IMR-90 (cell line): ENCODE results near the gene DNAH17. TPM values are rescaled to one million over a fixed set of nuclear protein-coding genes. Genes with fewer than 3 reads are reported as not detected.

Experiments used
- ATAC-seq: fragments of 200-7000 bp; cut with Tn5 transposase; 2 replicates; pipeline ENCODE4 v1.9.1; 2020; ENCODE audit warnings: low read depth, mild to moderate bottlenecking, moderate library complexity
- BruUV-seq: library from RNA; stranded (reverse); fragments of 400-500 nt; replicated peaks from 2 replicates; lab custom pipeline; 2021; lab: Mats Ljungman, UMichigan
- CTCF ChIA-PET: fragments of 300-600 bp; formaldehyde crosslinking; extraction: SDS; loops from one replicate; lab custom pipeline; 2021; ENCODE audit warnings: antibody characterized with exemption; lab: Yijun Ruan, JAX
- POLR2A ChIA-PET: fragments of 300-600 bp; sonication (Branson Sonifier 250); formaldehyde crosslinking; loops from one replicate; lab custom pipeline; 2022; ENCODE audit warnings: antibody characterized with exemption; ENCODE audit not compliant: unreplicated experiment; lab: Charles Lee
- DNase-seq: peaks from one replicate; pipeline ENCODE4 v3.0.0; 2013
- H2AFZ ChIP-seq: replicated peaks from 2 replicates; pipeline ENCODE3; 2013; ENCODE audit warnings: low read length, mild to moderate bottlenecking; ENCODE audit not compliant: poor library complexity
- H2AK5ac ChIP-seq: 2 replicates; pipeline ENCODE4 v1.6.1; 2013; ENCODE audit warnings: low read depth, low read length, inconsistent platforms
- H2AK9ac ChIP-seq: replicated peaks from 2 replicates; pipeline ENCODE3; 2013; ENCODE audit warnings: mild to moderate bottlenecking, low read depth, low read length, moderate library complexity; ENCODE audit not compliant: poor library complexity
- H2BK120ac ChIP-seq: 2 replicates; pipeline ENCODE4 v1.6.1; 2013; ENCODE audit warnings: low read depth, low read length, inconsistent platforms
- H2BK15ac ChIP-seq: 3 replicates; pipeline ENCODE4 v1.6.1; 2013; ENCODE audit warnings: low read depth, low read length, inconsistent platforms
- H2BK20ac ChIP-seq: 2 replicates; pipeline ENCODE4 v1.6.1; 2013; ENCODE audit warnings: low read depth, mild to moderate bottlenecking, inconsistent platforms, low read length, moderate library complexity
- H2BK5ac ChIP-seq: 2 replicates; pipeline ENCODE4 v1.6.1; 2013; ENCODE audit warnings: mild to moderate bottlenecking, low read depth, low read length, inconsistent platforms; ENCODE audit not compliant: poor library complexity, severe bottlenecking
- H3K14ac ChIP-seq: replicated peaks from 2 replicates; pipeline ENCODE4 v1.6.1; 2013; ENCODE audit warnings: low read depth, low read length, inconsistent platforms
- H3K18ac ChIP-seq: 2 replicates; pipeline ENCODE4 v1.6.1; 2013; ENCODE audit warnings: low read depth, low read length, control low read depth
- H3K23ac ChIP-seq: 2 replicates; pipeline ENCODE4 v1.6.1; 2013; ENCODE audit warnings: low read depth, low read length, inconsistent platforms
- H3K27ac ChIP-seq: 2 replicates; pipeline ENCODE4 v1.5.1; 2013; ENCODE audit warnings: mild to moderate bottlenecking, control low read depth, low read length; ENCODE audit not compliant: insufficient read depth
- H3K27me3 ChIP-seq: 2 replicates; pipeline ENCODE4 v1.6.1; 2013; ENCODE audit warnings: low read length; ENCODE audit not compliant: control insufficient read depth, insufficient read depth
- H3K36me3 ChIP-seq: 2 replicates; pipeline ENCODE4 v1.6.1; 2013; ENCODE audit warnings: low read length, mixed read lengths; ENCODE audit not compliant: control insufficient read depth, insufficient read depth
- H3K4ac ChIP-seq: 2 replicates; pipeline ENCODE4 v1.6.1; 2013; ENCODE audit warnings: low read depth, low read length, inconsistent platforms
- H3K4me1 ChIP-seq: 2 replicates; pipeline ENCODE4 v1.6.1; 2013; ENCODE audit warnings: low read length, mixed read lengths; ENCODE audit not compliant: control insufficient read depth, insufficient read depth
- H3K4me2 ChIP-seq: 2 replicates; pipeline ENCODE4 v1.6.1; 2013; ENCODE audit warnings: low read depth, mild to moderate bottlenecking, control low read depth, low read length, moderate library complexity
- H3K4me3 ChIP-seq: 2 replicates; pipeline ENCODE4 v1.5.1; 2013; ENCODE audit warnings: low read depth, mild to moderate bottlenecking, control low read depth, low read length, moderate library complexity; ENCODE audit not compliant: insufficient read depth
- H3K56ac ChIP-seq: 2 replicates; pipeline ENCODE4 v1.6.1; 2013; ENCODE audit warnings: low read length, inconsistent platforms; ENCODE audit not compliant: insufficient read depth; ENCODE audit errors: extremely low read depth
- H3K79me1 ChIP-seq, 2 experiments: 2 replicates each; pipeline ENCODE4 v1.6.1; 2013; ENCODE audit warnings: low read length in 2 of 2, inconsistent platforms in 1 of 2, low read depth in 1 of 2
- H3K9ac ChIP-seq: 2 replicates; pipeline ENCODE4 v1.6.1; 2013; ENCODE audit warnings: low read depth, low read length, control low read depth
- H3K9me1 ChIP-seq: 2 replicates; pipeline ENCODE4 v1.6.1; 2013; ENCODE audit warnings: low read length, inconsistent platforms; ENCODE audit not compliant: insufficient read depth
- H3K9me3 ChIP-seq: 2 replicates; pipeline ENCODE4 v1.6.1; 2013; ENCODE audit warnings: low read length; ENCODE audit not compliant: control insufficient read depth, insufficient read depth
- H4K20me1 ChIP-seq: 2 replicates; pipeline ENCODE4 v1.6.1; 2013; ENCODE audit warnings: low read length, inconsistent platforms; ENCODE audit not compliant: insufficient read depth
- H4K5ac ChIP-seq: 2 replicates; pipeline ENCODE4 v1.6.1; 2013; ENCODE audit warnings: mild to moderate bottlenecking, low read depth, low read length, control low read depth
- H4K8ac ChIP-seq, 2 experiments: 2 replicates each; pipeline ENCODE4 v1.6.1; 2013; ENCODE audit warnings: low read depth in 2 of 2, low read length in 2 of 2, control low read depth in 1 of 2, inconsistent platforms in 1 of 2
- H4K91ac ChIP-seq: 2 replicates; pipeline ENCODE4 v1.6.1; 2013; ENCODE audit warnings: low read depth, low read length, inconsistent platforms; ENCODE audit not compliant: insufficient read depth
- CEBPB ChIP-seq: IDR thresholded peaks from 2 replicates; pipeline ENCODE4 v1.6.1; 2012; ENCODE audit warnings: low read depth, low read length, improper control_type of control experiment
- FOS ChIP-seq: fragments of 150-350 bp; IDR thresholded peaks from 2 replicates; pipeline ENCODE4 v1.6.1; 2016; ENCODE audit warnings: low read depth, low read length
- POLR2A ChIP-seq: IDR thresholded peaks from 2 replicates; pipeline ENCODE4 v1.6.1; 2012; ENCODE audit warnings: mild to moderate bottlenecking, low read depth, low read length
- RAD21 ChIP-seq: IDR thresholded peaks from 2 replicates; pipeline ENCODE4 v1.6.1; 2012; ENCODE audit warnings: low read length, improper control_type of control experiment
- RFX5 ChIP-seq: IDR thresholded peaks from 2 replicates; pipeline ENCODE4 v1.8.0; 2012; ENCODE audit warnings: low read depth, mild to moderate bottlenecking, low read length, moderate library complexity
- SMC3 ChIP-seq: fragments of 150-350 bp; IDR thresholded peaks from 2 replicates; pipeline ENCODE4 v1.6.1; 2016; ENCODE audit warnings: low read depth, mild to moderate bottlenecking, antibody characterized with exemption, low read length, moderate library complexity
- WGBS, 2 experiments: methylation state at CpG; one replicate each; pipeline versions ENCODE4 v1.1.5 to v1.1.7; 2013; ENCODE audit warnings: missing lambda C conversion rate in 2 of 2; ENCODE audit not compliant: insufficient read length in 1 of 2; ENCODE audit errors: extremely low coverage in 2 of 2; 5-methylcytosine and 5-hydroxymethylcytosine counted together
- dilution Hi-C: fragments of 300-500 bp; cut with HindIII; formaldehyde crosslinking; loops from one replicate; pipeline ENCODE4 v1.14.3; 2018; ENCODE audit warnings: low sequenced_read_pairs; ENCODE audit not compliant: unreplicated experiment
- in situ Hi-C: fragments of 300-500 bp; cut with MboI; formaldehyde crosslinking; loops from 3 replicates; pipeline ENCODE4 v1.14.3; 2019; ENCODE audit warnings: low sequenced_read_pairs, inconsistent platforms, mixed read lengths
- intact Hi-C: fragments of 100-400 bp; cut with micrococcal nuclease; formaldehyde crosslinking; loops from 2 replicates; pipeline ENCODE4 v1.10.0; 2022
- polyA plus RNA-seq, 3 experiments: library from polyadenylated mRNA; depleted of rRNA; stranded (reverse); fragments of >200 nt; gene quantifications; 2 replicates each; pipeline ENCODE4 v1.2.3, GENCODE V29; 2012; ENCODE audit warnings: low replicate concordance in 1 of 3
- total RNA-seq: library from RNA; depleted of rRNA; stranded (reverse); fragments of >200 nt; gene quantifications from 2 replicates; pipeline ENCODE4 v1.2.3, GENCODE V29; 2012
- TF ChIP-seq, protein P1 (sequence below): conservative IDR thresholded peaks from 2 replicates; pipeline ENCODE4 v1.5.1; 2012; ENCODE audit warnings: mild to moderate bottlenecking, low read depth, low read length, improper control_type of control experiment

Gene DNAH17
- total and polyA plus RNA-seq, 2 of the 4 experiments (the other 2 are of a cell fraction) = not detected

DNA sequence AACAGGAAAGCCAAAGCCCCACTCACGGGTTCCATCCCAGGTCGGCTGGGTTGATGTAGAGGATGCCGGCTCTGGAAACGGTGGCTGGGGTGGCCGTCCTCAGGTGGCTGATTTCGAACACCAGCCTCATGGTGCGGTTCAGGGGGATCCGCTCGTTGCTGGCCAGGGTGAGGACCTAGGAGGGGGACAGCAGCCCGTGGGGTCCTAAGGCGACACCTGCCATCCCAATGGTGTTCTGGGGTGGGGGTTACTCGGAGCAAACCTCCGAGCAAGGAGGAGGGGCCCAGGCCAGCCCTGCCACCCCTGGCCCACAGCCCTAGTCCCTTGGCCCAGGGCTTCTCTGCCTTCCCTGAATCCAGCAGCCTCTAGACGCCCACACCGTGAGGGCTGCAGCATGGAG is 86.5 kb downstream of the DNAH17 start:
- no TSS peak for BruUV-seq
- H2BK15ac ChIP-seq = no peak overlapping the region
- no peak overlapping the region for H3K18ac ChIP-seq
- no peak overlapping the region for H3K23ac ChIP-seq
- H3K9me1 ChIP-seq = no peaks in the 10 kb centered on the region
- POLR2A ChIA-PET = no interaction called here
- no peaks in the 10 kb centered on the region for H3K79me1 ChIP-seq
- no peak overlapping the region for H3K4ac ChIP-seq
- H3K4me2 ChIP-seq = no peak overlapping the region
- H3K4me1 ChIP-seq = no peaks in the 10 kb centered on the region
- no peak overlapping the region for H4K8ac ChIP-seq
- no peak overlapping the region for H4K91ac ChIP-seq
- H2AFZ ChIP-seq = no peak overlapping the region
- intact Hi-C loops = loop anchor here (10.0 kb wide), 1 partner anchor 334 kb away; no protein-coding TSS in a partner anchor
- H2AK5ac ChIP-seq = no peak overlapping the region
- no peak overlapping the region for H3K9ac ChIP-seq
- H3K9me3 ChIP-seq = no peaks in the 10 kb centered on the region
- no peak overlapping the region for H2BK5ac ChIP-seq
- no peak overlapping the region for H4K5ac ChIP-seq
- no peak overlapping the region for H3K27ac ChIP-seq
- DNase-seq (no peak), ATAC-seq (no peak)
- no peaks in the 10 kb centered on the region; the same call in 1 of the 2 replicates for H4K20me1 ChIP-seq
- peaks cover 22% of the 10 kb centered on the region; the same call in 1 of the 2 replicates for H3K27me3 ChIP-seq
- H2BK120ac ChIP-seq = no peak overlapping the region
- H3K4me3 ChIP-seq = no peak overlapping the region
- H3K56ac ChIP-seq = no peak overlapping the region
- in situ Hi-C loops = loop anchor here (25.0 kb wide), 1 partner anchor 472 kb away; no protein-coding TSS in a partner anchor
- H2BK20ac ChIP-seq = no peak overlapping the region
- peak overlapping the region; percentile 42 for H2AK9ac ChIP-seq
- WGBS, 2 experiments = 79% methylated on average over 5 of the region's 15 CpGs; no CpG with 5 or more reads in 1 of the 2 experiments
- TF ChIP-seq RAD21 = no peak
- TF ChIP-seq, protein P1, sequence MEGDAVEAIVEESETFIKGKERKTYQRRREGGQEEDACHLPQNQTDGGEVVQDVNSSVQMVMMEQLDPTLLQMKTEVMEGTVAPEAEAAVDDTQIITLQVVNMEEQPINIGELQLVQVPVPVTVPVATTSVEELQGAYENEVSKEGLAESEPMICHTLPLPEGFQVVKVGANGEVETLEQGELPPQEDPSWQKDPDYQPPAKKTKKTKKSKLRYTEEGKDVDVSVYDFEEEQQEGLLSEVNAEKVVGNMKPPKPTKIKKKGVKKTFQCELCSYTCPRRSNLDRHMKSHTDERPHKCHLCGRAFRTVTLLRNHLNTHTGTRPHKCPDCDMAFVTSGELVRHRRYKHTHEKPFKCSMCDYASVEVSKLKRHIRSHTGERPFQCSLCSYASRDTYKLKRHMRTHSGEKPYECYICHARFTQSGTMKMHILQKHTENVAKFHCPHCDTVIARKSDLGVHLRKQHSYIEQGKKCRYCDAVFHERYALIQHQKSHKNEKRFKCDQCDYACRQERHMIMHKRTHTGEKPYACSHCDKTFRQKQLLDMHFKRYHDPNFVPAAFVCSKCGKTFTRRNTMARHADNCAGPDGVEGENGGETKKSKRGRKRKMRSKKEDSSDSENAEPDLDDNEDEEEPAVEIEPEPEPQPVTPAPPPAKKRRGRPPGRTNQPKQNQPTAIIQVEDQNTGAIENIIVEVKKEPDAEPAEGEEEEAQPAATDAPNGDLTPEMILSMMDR = no peak
- no peak for TF ChIP-seq RFX5
- TF ChIP-seq CEBPB = no peak
- no peak for TF ChIP-seq POLR2A
- TF ChIP-seq SMC3 = no peak
- TF ChIP-seq FOS = no peak
- H3K14ac ChIP-seq = no peak overlapping the region; the same call in 1 of the 2 replicates
- H3K36me3 ChIP-seq = no peaks in the 10 kb centered on the region
- CTCF ChIA-PET = no interaction called here
- dilution Hi-C loops = no loop called here
